SU-DHL-6 (cell line): ENCODE data around the gene PROSER1.

ENCODE experiments used
- CTCF ChIP-seq: fragments of 200-600 bp; sonication (generic); IDR thresholded peaks from one replicate; pipeline ENCODE4 v1.5.1; 2017; ENCODE audit warnings: antibody characterized with exemption, mild to moderate bottlenecking, low read length, moderate library complexity; ENCODE audit not compliant: insufficient read depth, poor library complexity, severe bottlenecking
- EZH2phosphoT487 ChIP-seq: fragments of 200-600 bp; sonication (generic), shearing (Covaris generic); conservative IDR thresholded peaks from 2 replicates; pipeline ENCODE4 v1.6.1; 2018; ENCODE audit warnings: mild to moderate bottlenecking, antibody characterized with exemption, low read length, moderate library complexity, mixed read lengths

GRCh38 chr13:39052944-39053343 lies 15.1 kb upstream of the PROSER1 start:
- TF ChIP-seq CTCF: no peak
- no peak for TF ChIP-seq EZH2phosphoT487
